A673 (cell line): ENCODE measurements around the gene CTNS.

Source experiments
- EZH2 ChIP-seq: fragments of 200-600 bp; sonication (generic); IDR thresholded peaks from 2 replicates; pipeline ENCODE4 v1.6.1; 2017; ENCODE audit warnings: borderline replicate concordance, low read depth, mild to moderate bottlenecking, mixed read lengths, antibody characterized with exemption, low read length; ENCODE audit not compliant: poor library complexity, severe bottlenecking
- TF ChIP-seq, protein P1 (sequence below): fragments of 300-800, 200-600 bp; sonication (generic); conservative IDR thresholded peaks from 2 replicates; pipeline ENCODE4 v1.5.1; 2017; ENCODE audit warnings: low read depth, mild to moderate bottlenecking, antibody characterized with exemption, low read length, moderate library complexity, mixed read lengths

DNA sequence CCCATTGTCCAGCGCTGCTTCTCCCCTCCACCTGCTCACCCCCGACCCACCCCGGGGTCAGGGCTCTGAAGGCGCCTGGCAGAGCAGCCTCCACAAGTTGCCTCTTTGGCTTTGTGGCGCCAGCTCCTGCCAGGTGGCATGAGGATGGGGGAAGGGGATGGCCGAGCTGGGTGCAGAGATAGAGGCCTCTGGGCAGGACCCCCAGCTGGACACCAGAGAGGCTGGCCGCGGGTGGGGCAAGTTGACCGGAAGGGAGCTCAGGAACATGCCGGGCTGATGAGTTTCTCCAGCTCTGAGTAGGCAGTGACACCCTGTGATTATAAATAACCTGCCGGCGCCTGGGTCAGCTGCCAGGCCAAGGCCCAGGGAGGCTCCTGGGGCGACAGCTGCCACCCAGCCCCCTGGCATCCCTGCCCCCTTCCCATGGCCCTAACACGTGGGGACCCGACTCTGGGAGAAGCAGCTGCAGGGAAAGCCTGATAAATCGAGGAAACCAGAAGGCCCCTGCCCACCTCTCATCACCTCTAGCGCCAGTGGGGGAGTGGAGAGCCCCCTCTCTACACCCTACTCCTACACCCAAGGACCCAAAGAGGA lies 58.7 kb downstream of the CTNS start:
- TF ChIP-seq, protein P1, sequence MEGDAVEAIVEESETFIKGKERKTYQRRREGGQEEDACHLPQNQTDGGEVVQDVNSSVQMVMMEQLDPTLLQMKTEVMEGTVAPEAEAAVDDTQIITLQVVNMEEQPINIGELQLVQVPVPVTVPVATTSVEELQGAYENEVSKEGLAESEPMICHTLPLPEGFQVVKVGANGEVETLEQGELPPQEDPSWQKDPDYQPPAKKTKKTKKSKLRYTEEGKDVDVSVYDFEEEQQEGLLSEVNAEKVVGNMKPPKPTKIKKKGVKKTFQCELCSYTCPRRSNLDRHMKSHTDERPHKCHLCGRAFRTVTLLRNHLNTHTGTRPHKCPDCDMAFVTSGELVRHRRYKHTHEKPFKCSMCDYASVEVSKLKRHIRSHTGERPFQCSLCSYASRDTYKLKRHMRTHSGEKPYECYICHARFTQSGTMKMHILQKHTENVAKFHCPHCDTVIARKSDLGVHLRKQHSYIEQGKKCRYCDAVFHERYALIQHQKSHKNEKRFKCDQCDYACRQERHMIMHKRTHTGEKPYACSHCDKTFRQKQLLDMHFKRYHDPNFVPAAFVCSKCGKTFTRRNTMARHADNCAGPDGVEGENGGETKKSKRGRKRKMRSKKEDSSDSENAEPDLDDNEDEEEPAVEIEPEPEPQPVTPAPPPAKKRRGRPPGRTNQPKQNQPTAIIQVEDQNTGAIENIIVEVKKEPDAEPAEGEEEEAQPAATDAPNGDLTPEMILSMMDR, result no peak
- TF ChIP-seq EZH2, result no peak
